Esophagus muscularis mucosa (tissue), 4 donors: ENCODE data around the gene PRPF40B. TPM values are rescaled to one million over a fixed set of nuclear protein-coding genes. Genes with fewer than 3 reads are reported as not detected.

Source experiments
- DNase-seq: peaks from one replicate; pipeline ENCODE4 v3.0.0-alpha.2; 2017; ENCODE audit errors: extremely low spot score
- H3K27ac ChIP-seq, 4 donors: fragments of 200-600 bp; sonication (generic); replicated peaks in 1 of 4; 1 replicate in 3 of 4; 2 replicates in 1 of 4; pipeline ENCODE4 v1.5.1; 2016 to 2019; ENCODE audit warnings: mild to moderate bottlenecking in 1 of 4
- H3K27me3 ChIP-seq, 4 donors: fragments of 200-600 bp; sonication (generic); one replicate each; pipeline versions ENCODE4 v1.5.1 to v1.6.0; 2016 to 2019
- H3K36me3 ChIP-seq, 4 donors: fragments of 200-600 bp; sonication (generic); one replicate each; pipeline ENCODE4 v1.5.1; 2016 to 2019
- H3K4me1 ChIP-seq, 4 donors: fragments of 200-600 bp; sonication (generic); one replicate each; pipeline ENCODE4 v1.5.1; 2016 to 2019
- H3K4me3 ChIP-seq, 4 donors: fragments of 200-600 bp; sonication (generic); 1 replicate in 2 of 4; 2 replicates in 2 of 4; pipeline ENCODE4 v1.5.1; 2016 to 2019; ENCODE audit warnings: mild to moderate bottlenecking in 4 of 4, moderate library complexity in 1 of 4
- H3K9me3 ChIP-seq, 4 donors: fragments of 200-600 bp; sonication (generic); 1 replicate in 3 of 4; 2 replicates in 1 of 4; pipeline ENCODE4 v1.5.1; 2016 to 2019
- EP300 ChIP-seq: sonication (generic); formaldehyde crosslinking; IDR thresholded peaks from one replicate; pipeline ENCODE4 v1.6.1; 2017; ENCODE audit warnings: antibody characterized with exemption
- POLR2A ChIP-seq: fragments of 450-650 bp; IDR thresholded peaks from one replicate; pipeline ENCODE4 v1.6.1; 2017; ENCODE audit warnings: antibody characterized with exemption, moderate library complexity, mild to moderate bottlenecking, low read depth
- POLR2AphosphoS5 ChIP-seq, 2 donors: sonication (generic); formaldehyde crosslinking; IDR thresholded peaks; one replicate each; pipeline ENCODE4 v1.6.1; 2017; ENCODE audit warnings: antibody characterized with exemption in 2 of 2
- WGBS: methylation state at CpG from one replicate; pipeline ENCODE4 v1.1.5; 2018; 5-methylcytosine and 5-hydroxymethylcytosine counted together
- intact Hi-C: fragments of 100-400 bp; cut with DNase I; formaldehyde crosslinking; loops from one replicate; pipeline ENCODE4 v1.15.1; 2023
- small RNA-seq, 3 donors: library from RNA; depleted of rRNA; stranded (forward); fragments of <200 nt; gene quantifications; one replicate each; pipeline ENCODE3, GENCODE V24; 2016
- total RNA-seq, 4 donors: library from RNA; depleted of rRNA; stranded (reverse); fragments of >200 nt; gene quantifications; one replicate each; pipeline versions ENCODE4 v1.1.0 to v1.2.1, GENCODE V29; 2016
- TF ChIP-seq, protein P1 (sequence below), 3 experiments: fragments of 200-600 bp in 2 of 3; fragments of 450-650 bp in 1 of 3; sonication (generic) in 2 of 3; IDR thresholded peaks; one replicate each; pipeline ENCODE4 v1.5.1; 2017 to 2019; ENCODE audit warnings: antibody characterized with exemption in 3 of 3, mild to moderate bottlenecking in 2 of 3, moderate library complexity in 1 of 3

PRPF40B gene
- total RNA-seq, 4 donors from 2014 or later = 9.6 to 19.0 (median 13.9) TPM

GRCh38 chr12:49687941-49688340 is 64.6 kb downstream of the PRPF40B start:
- TF ChIP-seq, protein P1, sequence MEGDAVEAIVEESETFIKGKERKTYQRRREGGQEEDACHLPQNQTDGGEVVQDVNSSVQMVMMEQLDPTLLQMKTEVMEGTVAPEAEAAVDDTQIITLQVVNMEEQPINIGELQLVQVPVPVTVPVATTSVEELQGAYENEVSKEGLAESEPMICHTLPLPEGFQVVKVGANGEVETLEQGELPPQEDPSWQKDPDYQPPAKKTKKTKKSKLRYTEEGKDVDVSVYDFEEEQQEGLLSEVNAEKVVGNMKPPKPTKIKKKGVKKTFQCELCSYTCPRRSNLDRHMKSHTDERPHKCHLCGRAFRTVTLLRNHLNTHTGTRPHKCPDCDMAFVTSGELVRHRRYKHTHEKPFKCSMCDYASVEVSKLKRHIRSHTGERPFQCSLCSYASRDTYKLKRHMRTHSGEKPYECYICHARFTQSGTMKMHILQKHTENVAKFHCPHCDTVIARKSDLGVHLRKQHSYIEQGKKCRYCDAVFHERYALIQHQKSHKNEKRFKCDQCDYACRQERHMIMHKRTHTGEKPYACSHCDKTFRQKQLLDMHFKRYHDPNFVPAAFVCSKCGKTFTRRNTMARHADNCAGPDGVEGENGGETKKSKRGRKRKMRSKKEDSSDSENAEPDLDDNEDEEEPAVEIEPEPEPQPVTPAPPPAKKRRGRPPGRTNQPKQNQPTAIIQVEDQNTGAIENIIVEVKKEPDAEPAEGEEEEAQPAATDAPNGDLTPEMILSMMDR (IDR thresholded peaks at IDR 0.05) = no peak
- TF ChIP-seq POLR2AphosphoS5 (IDR thresholded peaks at IDR 0.05) (no peak), EP300 (no peak), POLR2A (no peak)
- Histone ChIP-seq H3K4me3 (no peak overlapping the region), H3K36me3 (no peaks in the 10 kb centered on the region), H3K9me3 (no peaks in the 10 kb centered on the region), H3K27ac (no peak overlapping the region), H3K4me1 (peaks cover 0 to 20% (median 18%) of the 10 kb centered on the region in 4 donors), H3K27me3 (no peaks in the 10 kb centered on the region)
- DNase-seq = no peak
- 97% methylated on average over 2 of the region's 2 CpGs for WGBS
- intact Hi-C loops = no loop called here

DNA sequence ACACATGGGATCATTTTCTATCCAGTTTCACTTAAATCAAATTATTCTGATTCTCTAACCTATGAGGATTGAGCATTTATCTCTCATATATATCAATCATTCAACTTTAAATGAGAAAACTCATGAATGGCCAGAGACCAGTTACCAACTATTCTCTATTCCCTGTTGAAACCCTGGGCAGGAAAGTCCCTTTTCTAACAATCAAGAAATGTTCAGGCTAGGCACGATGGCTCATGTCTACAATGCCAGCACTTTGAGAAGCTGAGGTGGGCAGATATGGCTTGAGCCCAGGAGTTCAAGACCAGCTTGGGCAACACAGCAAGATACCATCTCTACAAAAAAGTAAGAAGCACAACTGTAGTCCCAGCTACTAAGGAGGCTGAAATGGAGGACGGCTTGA is 65.9 kb downstream of the PRPF40B start:
- intact Hi-C loops = no loop called here
- Histone ChIP-seq H3K9me3 (no peaks in the 10 kb centered on the region), H3K4me3 (no peak overlapping the region), H3K4me1 (peaks cover 3 to 11% (median 10%) of the 10 kb centered on the region in 4 donors), H3K36me3 (no peaks in the 10 kb centered on the region), H3K27ac (no peak overlapping the region), H3K27me3 (no peaks in the 10 kb centered on the region)
- 88% methylated on average over 2 of the region's 2 CpGs for WGBS
- no peak for DNase-seq
- TF ChIP-seq, protein P1 (IDR thresholded peaks at IDR 0.05) = no peak

DNA sequence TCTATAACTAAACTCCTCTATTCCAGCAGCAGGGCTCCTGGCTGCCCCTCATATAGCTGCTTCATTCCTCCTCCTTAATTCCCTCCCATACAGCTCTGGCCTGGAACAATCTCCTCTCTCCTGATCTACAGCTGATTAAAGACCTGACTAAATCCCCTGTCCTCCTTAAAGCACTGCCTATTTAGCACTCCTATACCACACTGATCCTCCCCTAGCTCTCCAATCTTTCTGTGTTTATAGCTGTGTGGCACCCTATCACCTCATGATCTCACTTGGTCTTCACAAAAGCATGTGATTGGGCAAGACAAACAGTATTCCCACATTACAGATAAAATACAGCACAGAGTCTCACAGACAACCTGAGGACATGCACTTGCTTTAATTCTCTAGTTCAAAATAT is 66.4 kb downstream of the PRPF40B start:
- H3K27ac ChIP-seq = no peak overlapping the region
- no peaks in the 10 kb centered on the region for H3K36me3 ChIP-seq
- no peaks in the 10 kb centered on the region for H3K27me3 ChIP-seq
- TF ChIP-seq EP300 = no peak
- intact Hi-C loops = no loop called here
- peaks cover 4 to 9% (median 7%) of the 10 kb centered on the region in 4 donors for H3K4me1 ChIP-seq
- no peak overlapping the region for H3K4me3 ChIP-seq
- H3K9me3 ChIP-seq = no peaks in the 10 kb centered on the region
- no peak for DNase-seq

GRCh38 chr12:49692851-49693250 is 69.5 kb downstream of the PRPF40B start:
- 75% methylated on average over 3 of the region's 3 CpGs for WGBS
- Histone ChIP-seq H3K36me3 (no peaks in the 10 kb centered on the region), H3K9me3 (no peaks in the 10 kb centered on the region), H3K27ac (no peak overlapping the region), H3K27me3 (no peaks in the 10 kb centered on the region), H3K4me3 (no peak overlapping the region), H3K4me1 (peaks cover 4 to 16% (median 9%) of the 10 kb centered on the region in 4 donors)
- DNase-seq = no peak
- no peak for TF ChIP-seq POLR2AphosphoS5 (IDR thresholded peaks at IDR 0.05)
- no peak for TF ChIP-seq POLR2A
- intact Hi-C loops = no loop called here

DNA sequence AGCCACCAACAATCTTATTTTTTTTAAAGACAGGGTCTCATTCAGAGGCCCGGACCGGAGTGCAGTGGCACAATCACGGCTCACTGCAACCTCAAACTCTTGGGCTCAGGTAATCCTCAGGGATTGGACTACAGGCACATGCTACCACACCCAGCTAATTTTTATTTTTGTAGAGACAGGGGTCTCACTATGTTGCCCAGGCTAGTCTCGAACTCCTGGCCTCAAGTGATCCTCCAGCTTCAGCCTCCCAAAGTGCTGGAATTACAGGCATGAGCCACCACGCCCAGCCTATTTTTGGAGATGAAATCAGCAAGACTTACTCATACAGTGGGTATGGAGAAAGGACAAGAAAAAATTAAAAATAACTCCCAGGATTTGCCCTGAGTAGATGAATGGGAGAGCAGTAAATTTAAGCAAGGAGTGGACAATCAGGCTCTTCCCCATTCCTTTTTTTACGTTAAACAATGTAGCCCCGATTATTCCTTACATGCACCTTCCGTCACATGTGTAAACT is 70.6 kb downstream of the PRPF40B start:
- H3K27me3 ChIP-seq = no peaks in the 10 kb centered on the region
- DNase-seq = no peak
- H3K27ac ChIP-seq = no peak overlapping the region
- no peak for TF ChIP-seq POLR2AphosphoS5 (IDR thresholded peaks at IDR 0.05)
- no peak for TF ChIP-seq POLR2A
- TF ChIP-seq, protein P1 (IDR thresholded peaks at IDR 0.05) = no peak
- TF ChIP-seq EP300 = no peak
- no peaks in the 10 kb centered on the region for H3K9me3 ChIP-seq
- no peak overlapping the region for H3K4me3 ChIP-seq
- no peaks in the 10 kb centered on the region for H3K36me3 ChIP-seq
- intact Hi-C loops = no loop called here
- WGBS = 86% methylated on average over 5 of the region's 8 CpGs
- H3K4me1 ChIP-seq = peaks cover 13 to 23% (median 19%) of the 10 kb centered on the region in 4 donors

Small RNA genes within 50 kb of the gene (small RNA-seq; reads per million reads assigned to genes)
- gene HIGD1AP9 = 0 reads per million in 3 donors
- gene POLR2KP1 = 0 reads per million in 3 donors
- gene RNU6-834P = 0 reads per million in 3 donors

Other genes with a start within 250 kb of the PRPF40B start
- gene KCNH3, start 84.5 kb upstream of the PRPF40B start, total RNA-seq = under 1 TPM in 3 of 4 donors, not detected in 1; 0.34 to 0.66 (median 0.65) TPM
- gene MCRS1, start 55.4 kb upstream of the PRPF40B start, total RNA-seq = 10 to 100 TPM; 43.7 to 71.9 (median 56.4) TPM
- under 1 TPM; under 0.01 to 0.46 (median 0.21) TPM for gene FAM186B, start 17.9 kb upstream of the PRPF40B start, total RNA-seq
- 10 to 100 TPM in 3 of 4 donors, 1 to 10 TPM in 1; 9.6 to 14.6 (median 12.8) TPM for gene FMNL3, start 83.8 kb downstream of the PRPF40B start, total RNA-seq
- gene TMBIM6, start 118.0 kb downstream of the PRPF40B start, total RNA-seq = 100 to 1,000 TPM; 228 to 395 (median 322) TPM
- 10 to 100 TPM; 15.0 to 30.5 (median 23.0) TPM for gene NCKAP5L, start 204.9 kb downstream of the PRPF40B start, total RNA-seq
- 1 to 10 TPM; 2.2 to 6.2 (median 5.5) TPM for gene BCDIN3D, start 219.5 kb downstream of the PRPF40B start, total RNA-seq